ENCODE results near the gene HNRNPR. TPM values are rescaled to one million over a fixed set of nuclear protein-coding genes. Genes with fewer than 3 reads are reported as not detected.

The HNRNPR gene
- total and polyA plus RNA-seq, 12 donors: 36.5 to 190 (median 89.7) TPM

DNA sequence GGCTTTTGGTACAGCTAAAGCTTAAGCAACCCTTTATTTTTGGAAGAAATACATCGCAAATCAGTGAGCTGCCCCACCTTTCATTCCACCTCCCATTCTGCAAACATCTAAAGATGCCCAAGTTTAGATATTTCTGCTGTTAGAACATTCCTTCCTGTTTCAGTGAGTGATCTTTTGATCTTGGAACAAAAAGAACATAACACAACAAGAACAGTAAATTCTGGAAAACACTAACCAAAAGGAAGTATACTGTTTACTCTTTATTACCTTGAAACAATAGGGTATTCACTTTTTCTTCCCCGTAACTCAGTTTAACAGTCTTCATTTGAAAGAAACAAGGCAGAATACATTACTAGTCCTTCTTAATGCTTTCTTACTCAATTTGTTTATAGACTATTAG is 40.6 kb downstream of the HNRNPR start:
- no peak for DNase-seq
- 81 to 84% (median 83%) methylated on average over 2 of the region's 2 CpGs for WGBS, 4 donors
- H3K9me3 ChIP-seq (replicated peaks in 1 of 3): no peaks in the 10 kb centered on the region
- TF ChIP-seq, protein P1, sequence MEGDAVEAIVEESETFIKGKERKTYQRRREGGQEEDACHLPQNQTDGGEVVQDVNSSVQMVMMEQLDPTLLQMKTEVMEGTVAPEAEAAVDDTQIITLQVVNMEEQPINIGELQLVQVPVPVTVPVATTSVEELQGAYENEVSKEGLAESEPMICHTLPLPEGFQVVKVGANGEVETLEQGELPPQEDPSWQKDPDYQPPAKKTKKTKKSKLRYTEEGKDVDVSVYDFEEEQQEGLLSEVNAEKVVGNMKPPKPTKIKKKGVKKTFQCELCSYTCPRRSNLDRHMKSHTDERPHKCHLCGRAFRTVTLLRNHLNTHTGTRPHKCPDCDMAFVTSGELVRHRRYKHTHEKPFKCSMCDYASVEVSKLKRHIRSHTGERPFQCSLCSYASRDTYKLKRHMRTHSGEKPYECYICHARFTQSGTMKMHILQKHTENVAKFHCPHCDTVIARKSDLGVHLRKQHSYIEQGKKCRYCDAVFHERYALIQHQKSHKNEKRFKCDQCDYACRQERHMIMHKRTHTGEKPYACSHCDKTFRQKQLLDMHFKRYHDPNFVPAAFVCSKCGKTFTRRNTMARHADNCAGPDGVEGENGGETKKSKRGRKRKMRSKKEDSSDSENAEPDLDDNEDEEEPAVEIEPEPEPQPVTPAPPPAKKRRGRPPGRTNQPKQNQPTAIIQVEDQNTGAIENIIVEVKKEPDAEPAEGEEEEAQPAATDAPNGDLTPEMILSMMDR (IDR thresholded peaks at IDR 0.05): no peak
- TF ChIP-seq POLR2A (IDR thresholded peaks at IDR 0.05): no peak
- no peak overlapping the region for H3K27ac ChIP-seq
- H3K4me1 ChIP-seq (replicated peaks in 1 of 2): no peaks in the 10 kb centered on the region
- H3K27me3 ChIP-seq: no peaks in the 10 kb centered on the region
- intact Hi-C loops (cut with DNase I): no loop called here
- H3K36me3 ChIP-seq (replicated peaks in 1 of 2): peaks cover 0 to 36% of the 10 kb centered on the region in 2 donors
- H3K4me3 ChIP-seq: no peak overlapping the region

DNA sequence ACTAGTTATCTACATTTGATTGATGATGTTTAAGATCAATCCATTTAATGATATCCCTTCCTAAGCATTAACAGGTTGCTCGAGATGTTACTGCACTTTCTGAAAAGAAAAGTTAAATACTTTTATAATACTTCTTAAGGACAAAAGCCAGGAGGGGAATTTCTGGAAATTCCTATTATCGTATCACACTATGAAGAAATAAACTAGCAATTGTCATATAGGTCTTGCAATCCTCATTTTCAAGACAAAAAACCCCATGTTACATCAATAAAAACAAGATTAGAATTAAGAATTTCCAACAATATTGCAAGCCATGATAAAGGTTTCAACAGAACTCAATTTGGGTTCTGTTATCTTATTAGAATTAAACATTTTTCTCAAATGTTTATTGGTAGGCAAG is 47.2 kb downstream of the HNRNPR start:
- Histone ChIP-seq H3K4me1 (replicated peaks in 1 of 2) (no peaks in the 10 kb centered on the region), H3K4me3 (no peak overlapping the region), H3K36me3 (replicated peaks in 1 of 2) (peaks cover 0 to 24% of the 10 kb centered on the region in 2 donors), H3K9me3 (replicated peaks in 1 of 3) (no peaks in the 10 kb centered on the region), H3K27ac (no peak overlapping the region), H3K27me3 (no peaks in the 10 kb centered on the region)
- DNase-seq: no peak
- 92 to 98% (median 96%) methylated on average over 2 of the region's 2 CpGs for WGBS, 4 donors
- intact Hi-C loops (cut with DNase I): no loop called here
- TF ChIP-seq POLR2A (IDR thresholded peaks at IDR 0.05): no peak
- TF ChIP-seq, protein P1 (IDR thresholded peaks at IDR 0.05): no peak

- no peak overlapping the region for H3K4me3 ChIP-seq
- H3K9me3 ChIP-seq (replicated peaks in 1 of 3): no peaks in the 10 kb centered on the region
- peaks cover 5 to 11% of the 10 kb centered on the region in 2 donors for H3K4me1 ChIP-seq (replicated peaks in 1 of 2)
- 93 to 96% (median 94%) methylated on average over 2 of the region's 2 CpGs for WGBS, 4 donors
- TF ChIP-seq, protein P1 (IDR thresholded peaks at IDR 0.05): no peak
- intact Hi-C loops (cut with DNase I): no loop called here
- peaks cover 0 to 8% of the 10 kb centered on the region in 2 donors for H3K36me3 ChIP-seq (replicated peaks in 1 of 2)
- no peak for DNase-seq
- no peaks in the 10 kb centered on the region for H3K27me3 ChIP-seq
- no peak overlapping the region for H3K27ac ChIP-seq
These were observed 52.4 kb downstream of the HNRNPR start for GRCh38 chr1:23291706-23292105.

DNA sequence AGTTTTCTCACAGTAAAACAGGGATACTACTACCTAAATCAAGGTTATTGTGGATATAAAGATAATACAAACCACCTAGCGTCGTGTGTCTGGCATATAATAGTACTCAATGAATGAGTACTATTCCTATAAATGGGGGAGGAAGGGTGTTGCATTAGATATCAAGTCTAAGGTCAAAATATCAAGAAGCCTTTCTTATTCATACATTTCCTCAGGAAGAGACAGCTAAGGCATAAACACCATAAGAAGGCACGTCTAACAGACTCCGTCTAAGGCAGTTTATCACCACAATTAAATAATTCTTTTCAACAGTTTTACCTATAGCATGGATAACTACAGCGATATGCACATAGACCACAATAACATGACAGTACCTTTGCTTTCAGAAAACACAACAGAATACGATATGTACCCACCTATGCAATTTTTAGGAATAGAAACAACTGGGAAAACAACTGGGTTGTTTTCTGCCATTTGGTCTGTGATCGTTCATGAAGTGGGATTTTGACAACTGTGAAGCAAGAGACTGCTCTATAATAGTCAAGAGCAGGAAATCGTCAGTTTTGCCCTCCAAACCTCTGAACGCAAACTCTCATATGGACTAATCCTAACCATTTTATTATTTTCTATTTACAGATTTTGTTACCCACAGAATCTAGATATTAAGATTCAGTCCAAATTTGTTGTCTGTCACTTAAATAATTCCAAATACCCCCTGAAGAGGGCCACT is 53.1 kb downstream of the HNRNPR start:
- Histone ChIP-seq H3K4me3 (no peak overlapping the region), H3K27ac (no peak overlapping the region), H3K27me3 (no peaks in the 10 kb centered on the region), H3K4me1 (replicated peaks in 1 of 2) (peaks cover 5 to 11% of the 10 kb centered on the region in 2 donors), H3K36me3 (replicated peaks in 1 of 2) (peaks cover 0 to 7% of the 10 kb centered on the region in 2 donors), H3K9me3 (replicated peaks in 1 of 3) (no peaks in the 10 kb centered on the region)
- DNase-seq: no peak
- 79 to 87% (median 84%) methylated on average over 9 of the region's 9 CpGs for WGBS, 4 donors
- TF ChIP-seq POLR2A (IDR thresholded peaks at IDR 0.05): no peak
- TF ChIP-seq, protein P1 (IDR thresholded peaks at IDR 0.05): no peak
- intact Hi-C loops (cut with DNase I): no loop called here
